GM12891 (cell line): ENCODE data around the gene NKAIN4.

Experiments used
- POLR2A ChIP-seq: IDR thresholded peaks from 2 replicates; pipeline ENCODE4 v1.6.1; 2011; ENCODE audit warnings: low read depth, low read length, control low read depth
- POLR2AphosphoS5 ChIP-seq: IDR thresholded peaks from 2 replicates; pipeline ENCODE4 v1.6.1; 2011; ENCODE audit warnings: low read depth, low read length, control low read depth
- TAF1 ChIP-seq: IDR thresholded peaks from 2 replicates; pipeline ENCODE4 v1.6.1; 2011; ENCODE audit warnings: low read depth, low read length, control low read depth

DNA sequence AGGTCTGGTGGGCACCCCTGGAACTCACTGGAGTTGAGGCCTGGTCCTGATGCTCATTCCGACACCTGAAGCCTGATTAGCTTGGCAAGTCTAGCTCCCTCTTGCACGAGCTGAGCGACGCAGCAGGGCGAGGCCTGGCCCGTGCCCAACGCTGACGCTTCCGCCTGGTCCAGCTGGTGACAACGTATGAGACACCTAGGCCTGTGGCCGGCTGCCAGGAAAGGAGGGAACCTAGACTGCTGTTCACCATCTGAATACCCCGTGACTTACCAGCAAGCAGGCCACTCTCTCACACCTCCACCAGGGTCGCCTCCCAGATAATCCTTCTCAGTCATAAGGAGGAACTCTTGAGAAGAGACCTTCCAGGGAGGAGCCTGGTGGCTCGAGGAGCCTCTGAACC is 62.9 kb downstream of the NKAIN4 start:
- no peak for TF ChIP-seq POLR2A
- TF ChIP-seq TAF1 = no peak
- no peak for TF ChIP-seq POLR2AphosphoS5
